ENCODE measurements around the gene IP6K3.

Gene IP6K3

GRCh38 chr6:33746651-33747100 lies at the start of gene IP6K3:
Gene IP6K3 (minus strand): TSS chr6:33746905. CDS start chr6:33735476, 11,429 bp downstream.
- no peak for DNase-seq (ENCODE audit: low read depth)

GRCh38 chr6:33794910-33795623 lies 48.4 kb upstream of the IP6K3 start:
- no peak for DNase-seq (ENCODE audit: low read depth)

- DNase-seq (ENCODE audit: low read depth) = no peak
Measured at GRCh38 chr6:33792981-33793380, 46.3 kb upstream of the IP6K3 start.

GRCh38 chr6:33791620-33792019 lies 44.9 kb upstream of the IP6K3 start:
- DNase-seq (ENCODE audit: low read depth) = no peak

GRCh38 chr6:33790910-33791309 lies 44.2 kb upstream of the IP6K3 start:
- no peak for DNase-seq (ENCODE audit: low read depth)

- DNase-seq (ENCODE audit: low read depth) = no peak
Measured at GRCh38 chr6:33790379-33790778, 43.7 kb upstream of the IP6K3 start.

GRCh38 chr6:33789550-33789895 lies 42.8 kb upstream of the IP6K3 start:
- no peak for DNase-seq (ENCODE audit: low read depth)

- DNase-seq (ENCODE audit: low read depth) = peak; percentile 92
Measured at GRCh38 chr6:33788694-33789549, 42.2 kb upstream of the IP6K3 start, which contains the start of gene LEMD2. Gene LEMD2 (minus strand): TSS chr6:33789130. CDS start chr6:33789116, 14 bp downstream.

- peak; percentile 50 for DNase-seq (ENCODE audit: low read depth)
Measured at GRCh38 chr6:33787954-33788693, 41.4 kb upstream of the IP6K3 start.

- no peak for DNase-seq (ENCODE audit: low read depth)
Measured at GRCh38 chr6:33787346-33787953, 40.7 kb upstream of the IP6K3 start.

- DNase-seq (ENCODE audit: low read depth) = no peak
Measured at GRCh38 chr6:33786736-33787135, 40.0 kb upstream of the IP6K3 start.

- no peak for DNase-seq (ENCODE audit: low read depth)
Measured at GRCh38 chr6:33785778-33786177, 39.1 kb upstream of the IP6K3 start.

- DNase-seq (ENCODE audit: low read depth) = no peak
Measured at GRCh38 chr6:33784787-33785186, 38.1 kb upstream of the IP6K3 start.

GRCh38 chr6:33783781-33784520 lies 37.2 kb upstream of the IP6K3 start:
- DNase-seq (ENCODE audit: low read depth) = no peak

- no peak for DNase-seq (ENCODE audit: low read depth)
Measured at GRCh38 chr6:33782561-33782960, 35.9 kb upstream of the IP6K3 start.

GRCh38 chr6:33781131-33781975 lies 34.6 kb upstream of the IP6K3 start:
- no peak for DNase-seq (ENCODE audit: low read depth)

- no peak for DNase-seq (ENCODE audit: low read depth)
Measured at GRCh38 chr6:33779895-33780294, 33.2 kb upstream of the IP6K3 start.

- DNase-seq (ENCODE audit: low read depth) = no peak
Measured at GRCh38 chr6:33779290-33779689, 32.6 kb upstream of the IP6K3 start.

GRCh38 chr6:33778444-33779121 lies 31.9 kb upstream of the IP6K3 start:
- DNase-seq (ENCODE audit: low read depth) = no peak

Measured in activated T-cell treated with anti-CD3 and anti-CD28 coated beads for 24 hours (primary cell).